EL (cell line): ENCODE data around the gene PCIF1.
"Not testable (repeated sequence)": the region's sequence is repeated elsewhere in the genome, so short reads cannot be mapped to it uniquely, and the experiment has no call there.

Experiments used
- DNase-seq: peaks from one replicate; pipeline ENCODE4 v3.0.0-alpha.2; 2016

Gene PCIF1

DNA sequence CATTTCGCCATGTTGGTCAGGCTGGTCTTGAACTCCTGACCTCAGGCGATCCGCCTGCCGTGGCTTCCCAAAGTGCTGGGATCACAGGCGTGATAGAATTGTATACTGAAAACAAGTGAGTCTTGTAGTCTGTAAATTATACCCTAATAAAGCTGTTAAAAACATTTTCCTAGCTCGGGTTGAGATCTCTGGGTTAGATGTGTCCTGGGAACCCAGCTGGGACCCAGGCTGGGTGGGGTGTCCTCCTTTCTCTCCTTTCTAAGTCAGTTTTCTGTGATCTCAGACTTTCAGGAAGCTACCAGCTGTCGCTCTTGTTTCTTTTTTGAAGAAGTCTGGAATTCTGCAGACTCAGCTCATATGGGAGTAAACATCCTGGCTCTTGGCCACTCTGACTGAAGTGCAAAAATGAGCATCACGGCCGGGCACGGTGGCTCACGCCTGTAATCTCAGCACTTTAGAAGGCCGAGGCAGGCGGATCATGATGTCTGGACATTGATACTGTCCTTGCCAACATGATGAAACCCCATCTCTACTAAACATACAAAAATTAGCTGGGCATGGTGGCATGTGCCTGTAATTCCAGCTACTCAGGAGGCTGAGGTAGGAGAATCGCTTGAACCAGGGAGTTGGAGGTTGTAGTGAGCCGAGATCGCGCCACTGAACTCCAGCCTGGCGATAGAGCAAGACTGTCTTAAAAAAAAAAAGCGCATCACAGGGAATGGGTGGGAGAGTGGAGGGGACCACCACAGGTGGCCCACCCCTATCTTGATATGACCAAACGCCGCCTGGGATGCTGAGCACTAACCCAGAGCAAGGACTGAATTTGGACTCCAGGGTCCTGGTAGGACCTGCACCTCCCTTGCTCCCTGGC is 9.9 kb upstream of the PCIF1 start:
- DNase-seq: no peak

DNA sequence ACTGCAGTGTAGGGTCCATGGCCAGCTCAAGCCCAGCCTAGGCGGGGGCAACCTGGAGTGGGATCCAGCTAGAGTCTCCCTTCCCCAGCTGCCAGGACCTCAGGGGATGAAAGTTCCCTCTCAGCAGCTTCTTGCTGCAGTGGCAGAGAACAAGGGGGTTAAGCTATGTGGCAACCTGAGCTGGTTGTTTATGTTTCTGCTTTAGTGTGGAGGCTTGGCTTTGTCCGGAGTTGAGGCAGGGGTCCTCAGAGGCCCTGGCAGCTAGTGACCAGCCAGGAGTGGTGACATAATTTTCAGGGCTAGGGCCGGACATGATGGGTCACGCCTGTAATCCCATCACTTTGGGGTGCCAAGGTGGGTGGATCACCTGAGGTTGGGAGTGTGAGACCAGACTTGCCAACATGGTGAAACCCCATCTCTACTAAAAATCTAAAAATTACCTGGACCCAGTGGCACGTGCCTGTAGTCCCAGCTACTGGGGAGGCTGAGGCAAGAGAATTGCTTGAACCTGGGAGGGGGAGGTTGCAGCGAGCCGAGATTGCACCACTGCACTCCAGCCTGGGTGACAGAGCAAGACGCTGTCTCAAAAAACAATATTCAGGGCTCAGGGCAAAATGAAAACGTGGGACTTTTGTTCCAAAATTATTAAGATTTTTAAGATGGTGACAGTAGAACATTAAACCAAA is 8.5 kb upstream of the PCIF1 start:
- no peak for DNase-seq

DNA sequence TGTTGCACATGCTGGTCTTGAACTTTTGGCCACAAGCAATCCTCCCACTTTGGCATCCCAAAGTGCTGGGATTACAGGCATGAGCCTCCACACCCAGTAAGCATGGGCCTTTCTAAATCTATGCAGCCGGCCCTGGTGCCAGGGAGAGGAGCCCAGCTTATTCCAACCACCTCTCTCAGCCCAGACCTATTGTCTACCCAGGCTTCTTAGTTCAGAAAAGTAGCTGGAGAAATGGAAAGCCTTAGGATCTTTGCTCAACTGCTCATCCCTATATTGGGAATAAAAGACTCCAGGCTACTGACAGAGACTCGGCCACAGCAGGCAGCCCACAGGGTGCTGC is 7.8 kb upstream of the PCIF1 start:
- no peak for DNase-seq

DNA sequence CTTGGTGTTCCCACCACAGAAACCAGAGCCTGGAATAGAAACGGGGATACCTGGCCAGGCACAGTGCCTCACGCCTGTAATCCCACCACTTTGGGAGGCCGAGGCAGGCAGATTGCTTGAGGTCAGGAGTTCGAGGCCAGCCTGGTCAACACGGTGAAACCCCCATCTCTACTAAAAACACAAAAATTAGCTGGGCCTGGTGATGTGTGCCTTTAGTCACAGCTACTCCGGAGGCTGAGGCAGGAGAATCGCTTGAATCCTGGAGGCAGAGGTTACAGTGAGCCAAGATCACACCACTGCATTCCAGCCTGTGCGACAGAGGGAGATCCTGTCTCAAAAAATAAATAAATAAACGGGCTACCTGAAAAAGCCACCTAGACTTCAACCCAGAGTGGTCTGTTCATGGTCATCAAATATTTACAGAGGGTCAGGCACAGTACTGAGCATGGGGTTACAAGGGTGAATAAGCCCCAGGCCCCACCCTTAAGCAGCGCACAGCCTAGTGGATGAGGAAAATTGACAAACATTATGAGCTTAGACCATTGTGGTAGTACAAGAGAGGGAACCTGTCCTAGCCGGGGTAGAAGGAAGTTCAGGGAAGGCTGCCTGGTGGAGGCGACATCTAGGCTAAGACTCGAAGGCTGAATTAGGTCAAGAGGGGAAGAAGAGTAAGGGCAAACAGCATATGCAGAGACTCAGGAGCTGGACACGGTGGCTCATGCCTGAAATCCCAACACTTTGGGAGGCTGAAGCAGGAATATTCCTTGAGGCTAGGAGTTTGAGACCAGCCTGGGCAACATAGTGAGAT is 7.2 kb upstream of the PCIF1 start:
- DNase-seq: no peak

DNA sequence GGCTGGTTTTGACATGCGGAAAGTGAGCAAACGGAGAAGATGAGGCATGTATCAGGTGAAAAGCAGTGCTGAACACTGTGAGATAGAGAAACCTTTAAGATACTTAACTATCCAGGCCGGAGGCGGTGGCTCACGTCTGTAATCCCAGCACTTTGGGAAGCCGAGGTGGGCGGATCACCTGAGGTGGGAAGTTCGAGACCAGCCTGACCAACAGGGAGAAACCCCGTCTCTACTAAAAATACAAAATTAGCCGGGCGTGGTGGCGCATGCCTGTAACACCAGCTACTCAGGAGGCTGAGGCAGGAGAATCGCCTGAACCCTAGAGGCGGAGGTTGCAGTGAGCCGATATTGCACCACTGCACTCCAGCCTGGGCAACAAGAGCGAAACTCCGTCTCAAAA is 2.8 kb upstream of the PCIF1 start:
- not testable (repeated sequence) for DNase-seq

DNA sequence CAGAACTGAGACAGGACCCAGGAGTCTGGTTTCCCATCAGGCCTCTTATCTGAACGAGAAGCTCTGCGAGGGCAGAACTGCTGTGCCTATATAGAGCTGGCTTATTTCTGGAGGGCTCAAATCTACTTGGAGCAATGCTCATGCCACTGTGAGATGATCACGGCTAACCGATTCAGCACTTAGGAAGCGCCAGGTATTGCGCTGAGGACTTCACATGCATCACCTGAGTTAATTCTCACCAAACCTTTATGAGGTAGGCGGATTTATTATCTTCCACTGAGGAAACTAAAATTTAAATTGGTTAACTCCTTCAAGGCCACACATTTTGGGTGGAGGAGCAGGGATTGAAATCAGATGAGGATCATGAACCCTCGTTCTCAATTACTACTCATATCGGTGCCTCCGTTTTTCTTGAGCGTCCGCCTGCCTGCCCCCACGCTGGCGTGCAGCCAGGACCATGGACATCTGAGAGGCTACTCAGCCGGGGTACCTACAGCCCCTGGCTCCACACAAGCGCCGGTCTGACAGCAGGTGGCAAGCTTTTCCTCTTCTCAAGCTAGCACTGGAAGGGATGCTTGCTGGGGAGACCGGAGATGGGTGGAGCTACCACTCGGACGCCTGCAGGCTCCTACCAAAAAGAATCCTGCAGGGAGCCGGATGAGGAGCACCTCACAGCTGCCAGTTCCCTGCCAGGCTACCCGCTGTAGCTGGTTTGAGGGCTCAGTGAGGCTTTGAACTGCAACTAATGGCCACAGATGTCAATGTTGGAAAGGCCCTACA is 1.0 kb upstream of the PCIF1 start:
- DNase-seq: peak; percentile 83

DNA sequence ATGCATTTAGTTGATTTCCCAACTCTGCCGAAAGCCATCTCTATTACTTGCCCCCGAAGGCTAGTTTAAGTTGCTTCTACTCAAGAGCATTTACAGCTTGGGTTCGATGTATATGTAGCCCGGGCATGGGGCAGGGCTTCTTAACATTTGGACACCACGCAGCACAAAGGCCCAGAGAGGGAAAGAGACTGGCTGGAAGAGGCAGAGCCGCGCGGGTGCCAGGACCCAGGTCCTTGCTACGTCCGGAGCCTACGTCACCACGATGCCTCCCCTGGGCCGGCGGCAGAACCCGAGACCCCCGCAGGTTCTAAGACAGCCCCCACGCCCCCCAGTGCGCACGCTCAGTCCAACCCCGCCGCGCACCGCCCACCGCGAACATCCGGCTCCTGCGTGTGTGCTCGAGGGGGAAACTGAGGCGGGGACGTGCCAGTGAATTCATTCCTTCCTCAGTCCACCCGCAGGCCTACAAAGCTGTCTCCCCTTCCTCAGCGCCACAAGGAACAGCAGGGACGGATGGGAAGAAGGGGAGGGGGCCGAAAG is 367 bp upstream of the PCIF1 start:
- peak; percentile 56 for DNase-seq

DNA sequence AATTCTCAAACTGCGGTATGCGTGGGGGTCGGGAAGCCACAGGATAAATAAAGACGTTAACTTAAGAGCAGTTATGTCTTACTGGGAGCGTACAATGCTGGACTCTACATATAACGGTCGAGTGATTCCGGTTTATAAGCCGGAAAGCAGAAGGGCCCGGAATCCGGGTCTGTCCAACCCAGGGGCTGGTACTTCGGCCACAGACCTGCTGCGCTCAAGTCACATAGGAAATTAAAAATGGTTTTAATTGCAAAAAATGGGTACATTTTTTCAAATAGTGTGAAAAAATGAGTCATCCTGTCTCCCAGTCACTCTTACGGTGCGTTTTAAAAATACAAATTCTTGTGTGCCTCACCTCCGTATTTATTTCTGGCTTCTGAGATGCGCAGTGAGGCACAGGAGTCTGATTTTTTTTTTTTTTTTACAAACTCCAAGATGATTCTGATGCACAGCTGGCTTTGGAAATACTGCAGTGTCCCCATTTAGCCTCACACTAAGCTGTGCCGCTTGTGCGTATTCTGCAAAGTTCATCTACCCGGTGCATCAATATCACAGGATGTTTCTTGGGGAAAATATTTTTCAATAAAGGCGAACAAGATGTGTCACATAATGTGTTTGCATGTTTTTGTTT is 1.0 kb downstream of the PCIF1 start:
- peak; percentile 25 for DNase-seq

DNA sequence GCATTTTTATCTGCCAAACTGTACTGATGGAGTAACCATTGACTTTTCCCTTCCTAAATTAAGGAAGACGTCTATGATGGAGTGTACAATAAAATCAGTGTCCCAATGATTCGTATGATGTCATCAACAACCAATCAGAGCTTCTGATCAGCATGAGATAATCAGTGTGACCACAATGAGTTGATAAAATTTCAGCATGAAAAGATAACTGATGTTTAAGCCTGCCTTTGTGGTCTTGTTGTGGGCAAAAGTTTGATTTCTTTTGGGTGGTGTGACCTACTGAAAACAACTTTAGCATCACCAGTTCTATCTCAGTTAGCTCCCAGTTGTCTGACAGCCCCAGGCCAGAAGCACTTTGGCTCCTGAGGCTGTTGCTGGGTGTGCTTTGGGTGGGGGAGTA is 3.3 kb downstream of the PCIF1 start:
- DNase-seq: peak; percentile 41

DNA sequence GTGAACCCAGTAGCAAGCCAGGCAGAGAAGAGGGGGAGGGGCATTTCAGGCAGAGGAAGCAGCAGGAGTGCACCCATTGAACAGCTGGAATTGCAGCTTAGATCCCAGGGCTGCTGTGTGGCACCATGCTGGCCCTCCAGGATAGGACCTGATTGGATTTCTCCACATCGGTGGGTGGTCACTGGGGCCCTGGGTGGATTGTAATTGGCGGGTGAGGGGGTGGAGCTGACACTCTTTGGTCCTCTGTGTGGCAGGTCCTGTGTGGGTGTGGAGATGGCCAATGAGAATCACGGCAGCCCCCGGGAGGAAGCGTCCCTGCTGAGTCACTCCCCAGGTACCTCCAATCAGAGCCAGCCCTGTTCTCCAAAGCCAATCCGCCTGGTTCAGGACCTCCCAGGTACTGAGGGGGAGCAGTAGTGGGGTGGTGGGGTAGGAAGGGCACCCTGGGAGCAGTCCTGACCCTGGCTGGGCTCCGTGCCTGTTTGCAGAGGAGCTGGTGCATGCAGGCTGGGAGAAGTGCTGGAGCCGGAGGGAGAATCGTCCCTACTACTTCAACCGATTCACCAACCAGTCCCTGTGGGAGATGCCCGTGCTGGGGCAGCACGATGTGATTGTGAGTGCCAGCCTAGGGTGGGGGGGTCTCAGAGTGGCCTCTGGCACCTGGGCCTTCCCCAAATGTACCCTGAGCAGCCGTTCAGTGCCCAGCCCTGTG is 4.4 kb downstream of the PCIF1 start:
- DNase-seq: no peak

DNA sequence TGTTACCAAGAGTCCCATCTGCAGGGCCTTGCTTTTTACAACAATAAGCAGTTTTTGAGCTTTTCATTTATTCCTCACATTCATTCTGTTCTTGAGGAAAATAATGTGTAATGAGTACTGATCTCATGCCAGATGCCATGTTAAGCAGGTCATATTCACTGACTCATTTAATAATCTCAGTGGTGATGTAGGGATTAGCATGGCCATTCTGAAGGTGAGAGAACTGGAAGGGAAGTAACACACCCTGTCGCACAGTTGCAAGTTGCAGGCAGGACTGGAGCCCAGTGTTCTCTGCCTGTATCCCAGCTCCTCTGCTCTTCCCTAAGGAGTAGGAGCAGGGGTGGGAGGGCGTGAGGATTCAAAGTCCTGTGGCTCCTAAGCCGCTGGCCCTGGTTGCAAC is 5.6 kb downstream of the PCIF1 start:
- DNase-seq: no peak

DNA sequence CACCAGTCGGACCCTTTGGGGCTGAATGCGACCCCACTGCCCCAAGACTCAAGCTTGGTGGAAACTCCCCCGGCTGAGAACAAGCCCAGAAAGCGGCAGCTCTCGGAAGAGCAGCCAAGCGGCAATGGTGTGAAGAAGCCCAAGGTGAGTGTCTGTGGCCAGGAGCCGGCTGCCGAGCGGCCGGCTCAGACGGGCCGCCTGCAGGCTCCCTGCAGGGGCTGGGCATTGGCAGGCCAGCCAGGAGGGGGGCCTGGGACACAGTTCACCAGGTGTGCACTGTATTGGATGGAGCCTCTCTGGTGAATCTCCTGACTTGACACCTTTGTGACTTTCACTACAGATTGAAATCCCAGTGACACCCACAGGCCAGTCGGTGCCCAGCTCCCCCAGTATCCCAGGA is 6.0 kb downstream of the PCIF1 start:
- DNase-seq: no peak

DNA sequence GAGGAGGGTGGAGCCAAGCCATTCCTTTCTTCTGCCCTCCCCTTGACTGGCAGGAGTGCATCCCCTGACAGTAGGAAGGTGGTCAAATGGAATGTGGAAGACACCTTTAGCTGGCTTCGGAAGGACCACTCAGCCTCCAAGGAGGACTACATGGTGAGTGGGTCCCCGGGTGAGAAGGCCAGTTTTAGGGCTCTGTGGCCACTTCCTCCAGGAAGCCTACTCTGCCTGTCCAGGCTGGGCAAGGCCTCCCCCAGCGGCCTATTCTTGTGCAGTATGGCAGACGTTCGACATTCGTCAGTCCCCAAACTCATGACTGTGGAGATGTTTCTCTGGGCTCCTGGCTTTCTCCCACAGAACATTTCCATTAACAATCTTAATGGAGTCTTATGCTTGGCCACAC is 9.1 kb downstream of the PCIF1 start:
- no peak for DNase-seq

DNA sequence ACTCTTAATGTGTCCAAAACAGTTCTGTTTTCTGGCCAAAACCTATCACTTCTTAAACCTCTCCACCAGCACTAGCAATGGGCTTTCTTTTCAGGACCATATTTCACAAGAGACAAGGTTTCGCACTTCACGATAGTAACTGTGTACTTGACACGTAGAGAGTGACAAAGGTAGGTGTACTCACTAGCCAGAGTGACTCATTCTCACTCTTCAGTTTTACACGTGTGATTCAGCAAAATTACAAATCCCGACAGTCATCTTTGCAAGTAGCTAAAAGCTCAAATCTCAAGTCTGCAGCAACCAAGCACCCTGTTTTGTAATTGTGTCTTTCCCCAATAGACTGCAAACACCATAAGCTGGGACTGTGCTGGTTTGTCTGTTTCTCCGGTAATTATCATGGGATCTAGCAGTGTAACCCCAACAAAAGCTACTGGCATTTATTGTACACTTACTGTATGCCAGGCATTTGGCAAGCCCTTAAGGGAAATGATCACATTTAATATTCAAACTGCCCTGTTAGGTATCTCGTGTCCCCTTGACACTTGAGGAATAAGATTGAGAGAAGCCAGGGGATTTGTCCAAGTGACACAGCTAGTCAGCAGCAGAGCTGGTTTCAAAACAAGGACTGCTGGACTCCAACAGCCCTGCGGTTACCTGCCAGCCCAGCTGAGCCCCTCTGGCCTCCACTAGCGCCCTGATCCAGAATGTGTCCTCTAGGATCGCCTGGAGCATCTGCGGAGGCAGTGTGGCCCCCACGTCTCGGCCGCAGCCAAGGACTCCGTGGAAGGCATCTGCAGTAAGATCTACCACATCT is 9.9 kb downstream of the PCIF1 start:
- no peak for DNase-seq

DNA sequence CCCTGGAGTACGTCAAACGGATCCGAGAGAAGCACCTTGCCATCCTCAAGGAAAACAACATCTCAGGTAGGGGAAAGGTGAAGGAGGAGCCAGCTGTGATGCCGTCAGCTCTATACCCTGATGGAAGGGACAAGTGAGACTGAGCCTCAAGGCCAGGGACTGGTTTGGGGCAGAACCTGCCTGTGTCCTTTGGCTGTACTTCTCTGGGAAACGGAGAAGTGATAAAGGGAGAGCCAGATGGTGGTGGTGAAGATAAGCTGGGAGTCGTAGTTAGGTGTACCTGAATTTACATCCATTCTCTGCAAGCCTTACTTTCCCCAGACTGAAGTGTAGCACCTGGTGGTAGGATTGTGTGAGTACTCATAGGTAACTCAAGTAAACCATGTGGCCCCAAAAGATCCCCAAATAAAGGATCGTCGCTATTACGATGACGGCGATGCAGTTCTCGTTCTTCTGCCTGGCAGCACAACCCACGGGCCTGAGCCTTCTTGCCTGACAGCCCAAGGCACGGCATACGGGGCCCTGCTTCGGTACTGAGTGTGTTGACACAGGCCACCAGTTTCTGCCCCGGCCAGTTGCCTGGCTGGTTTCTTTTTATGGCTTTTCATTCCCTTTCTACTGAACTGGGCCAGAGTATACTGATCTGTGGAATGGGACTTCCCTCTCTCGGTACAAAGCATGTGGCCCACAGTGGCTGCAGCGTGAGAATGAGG is 10.6 kb downstream of the PCIF1 start:
- no peak for DNase-seq

DNA sequence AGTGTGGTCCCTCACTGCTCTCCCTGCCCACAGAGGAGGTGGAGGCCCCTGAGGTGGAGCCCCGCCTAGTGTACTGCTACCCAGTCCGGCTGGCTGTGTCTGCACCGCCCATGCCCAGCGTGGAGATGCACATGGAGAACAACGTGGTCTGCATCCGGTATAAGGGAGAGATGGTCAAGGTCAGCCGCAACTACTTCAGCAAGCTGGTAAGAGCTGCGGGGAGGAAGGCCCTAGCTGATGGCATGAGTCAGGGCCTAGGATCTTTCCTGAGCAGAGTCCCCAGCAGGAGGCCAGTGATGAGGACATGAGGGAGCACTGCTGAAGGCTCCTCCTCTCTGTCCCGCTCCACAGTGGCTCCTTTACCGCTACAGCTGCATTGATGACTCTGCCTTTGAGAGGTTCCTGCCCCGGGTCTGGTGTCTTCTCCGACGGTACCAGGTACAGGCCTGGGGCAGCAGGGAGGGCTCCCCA is 11.2 kb downstream of the PCIF1 start:
- peak; percentile 76 for DNase-seq

DNA sequence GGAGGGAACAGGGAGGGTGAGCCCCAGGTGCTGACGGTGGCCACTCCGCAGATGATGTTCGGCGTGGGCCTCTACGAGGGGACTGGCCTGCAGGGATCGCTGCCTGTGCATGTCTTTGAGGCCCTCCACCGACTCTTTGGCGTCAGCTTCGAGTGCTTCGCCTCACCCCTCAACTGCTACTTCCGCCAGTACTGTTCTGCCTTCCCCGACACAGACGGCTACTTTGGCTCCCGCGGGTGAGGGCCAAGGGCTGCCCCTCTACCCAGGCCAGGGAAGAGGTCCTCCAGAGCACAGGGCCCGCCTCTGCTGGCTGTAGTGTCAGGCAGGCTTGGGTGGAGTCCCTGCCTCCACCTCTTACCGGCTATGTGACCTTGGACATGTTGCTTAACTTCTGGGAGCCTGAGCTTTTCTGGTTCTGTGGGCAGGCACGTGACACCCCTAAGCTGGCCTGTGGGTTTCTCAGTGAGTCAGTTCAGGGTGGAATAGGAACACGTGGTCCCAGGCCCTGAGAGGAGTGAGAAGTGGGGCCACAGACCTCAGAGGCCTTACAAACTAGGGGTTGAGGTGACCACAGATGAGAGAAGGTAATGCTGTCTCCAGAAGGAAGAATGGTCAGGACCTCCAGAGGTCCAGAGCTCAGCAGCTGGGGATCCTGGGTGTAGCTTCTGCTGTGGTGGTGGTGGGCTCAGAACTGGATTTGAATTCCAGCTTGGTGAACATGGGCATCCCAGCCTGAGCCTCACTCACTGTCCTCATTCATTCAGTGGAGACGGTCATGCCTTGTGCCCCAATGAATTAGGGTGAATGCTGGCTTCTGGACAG is 11.9 kb downstream of the PCIF1 start:
- peak; percentile 88 for DNase-seq

DNA sequence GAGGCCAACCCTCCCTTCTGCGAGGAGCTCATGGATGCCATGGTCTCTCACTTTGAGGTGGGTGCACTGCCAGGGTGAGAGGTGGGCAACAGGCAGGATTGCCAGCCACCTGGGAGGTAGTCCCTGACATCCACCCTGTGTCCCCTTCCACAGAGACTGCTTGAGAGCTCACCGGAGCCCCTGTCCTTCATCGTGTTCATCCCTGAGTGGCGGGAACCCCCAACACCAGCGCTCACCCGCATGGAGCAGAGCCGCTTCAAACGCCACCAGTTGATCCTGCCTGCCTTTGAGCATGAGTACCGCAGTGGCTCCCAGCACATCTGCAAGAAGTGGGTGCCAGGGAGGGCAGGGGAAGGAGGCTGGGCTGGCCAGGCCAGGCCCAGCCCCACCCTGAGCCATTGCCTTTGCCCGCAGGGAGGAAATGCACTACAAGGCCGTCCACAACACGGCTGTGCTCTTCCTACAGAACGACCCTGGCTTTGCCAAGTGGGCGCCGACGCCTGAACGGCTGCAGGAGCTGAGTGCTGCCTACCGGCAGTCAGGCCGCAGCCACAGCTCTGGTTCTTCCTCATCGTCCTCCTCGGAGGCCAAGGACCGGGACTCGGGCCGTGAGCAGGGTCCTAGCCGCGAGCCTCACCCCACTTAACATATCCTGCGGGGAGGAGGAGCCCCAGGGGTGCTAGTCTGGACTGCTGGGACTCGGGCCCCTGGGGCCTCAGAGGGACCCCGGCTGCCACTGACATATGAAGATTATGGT is 12.8 kb downstream of the PCIF1 start:
- DNase-seq: no peak
